HAP-1 (cell line): ENCODE measurements around the gene NAT8.
"Not testable (repeated sequence)": the region's sequence is repeated elsewhere in the genome, so short reads cannot be mapped to it uniquely, and the experiment has no call there.

ENCODE experiments used
- DNase-seq, 2 experiments: peaks; one replicate each; pipeline ENCODE4 v3.0.0-alpha.2; 2016 to 2020; ENCODE audit warnings: low spot score in 2 of 2
- H3K27me3 ChIP-seq: fragments of 250-450 bp; sonication (Bioruptor Pico); 2 replicates; pipeline ENCODE4 v1.5.1; 2020; ENCODE audit warnings: low read depth, mild to moderate bottlenecking, moderate library complexity
- H3K36me3 ChIP-seq: fragments of 250-450 bp; sonication (Bioruptor Pico); replicated peaks from 2 replicates; pipeline ENCODE4 v1.5.1; 2020; ENCODE audit warnings: mild to moderate bottlenecking
- H3K4me1 ChIP-seq: fragments of 250-450 bp; sonication (Bioruptor Pico); 2 replicates; pipeline ENCODE4 v1.5.1; 2020; ENCODE audit warnings: mild to moderate bottlenecking
- H3K4me3 ChIP-seq: fragments of 250-450 bp; sonication (Bioruptor Pico); 2 replicates; pipeline ENCODE4 v1.5.1; 2020; ENCODE audit warnings: mild to moderate bottlenecking, moderate library complexity
- H3K9me3 ChIP-seq: fragments of 250-450 bp; sonication (Bioruptor Pico); 2 replicates; pipeline ENCODE4 v1.5.1; 2020; ENCODE audit warnings: mild to moderate bottlenecking, moderate library complexity
- in situ Hi-C: fragments of 300-500 bp; cut with MboI; formaldehyde crosslinking; loops from 3 replicates; pipeline ENCODE4 v1.14.3; 2020; ENCODE audit warnings: low sequenced_read_pairs, inconsistent platforms, mixed read lengths

The NAT8 gene

GRCh38 chr2:73642338-73643018 lies at the start of gene NAT8:
Gene NAT8 (minus strand): TSS chr2:73642422. CDS start chr2:73641628, 794 bp downstream.
- in situ Hi-C loops = no loop called here
- Histone ChIP-seq H3K4me1 (no peaks in the 10 kb centered on the region), H3K9me3 (no peaks in the 10 kb centered on the region), H3K27me3 (0 out of 2 replicates have a peak, but pooled peaks cover 3% of the 10 kb centered on the region), H3K36me3 (no peaks in the 10 kb centered on the region), H3K4me3 (no peak within 1 kb of the TSS)
- DNase-seq = no peak

- H3K27me3 ChIP-seq, H3K4me3 ChIP-seq, H3K9me3 ChIP-seq, H3K4me1 ChIP-seq, in situ Hi-C loops, H3K36me3 ChIP-seq: not testable (repeated sequence)
- DNase-seq = peak; percentile 15 to 62
Observed at GRCh38 chr2:73690372-73691088, 48.3 kb upstream of the NAT8 start.

- H3K9me3 ChIP-seq, H3K27me3 ChIP-seq, DNase-seq, H3K36me3 ChIP-seq, H3K4me1 ChIP-seq, H3K4me3 ChIP-seq, in situ Hi-C loops: not testable (repeated sequence)
Observed at GRCh38 chr2:73688494-73688893, 46.3 kb upstream of the NAT8 start.

GRCh38 chr2:73685764-73686438 lies 43.7 kb upstream of the NAT8 start:
- Histone ChIP-seq H3K27me3 (peaks cover 11% of the 10 kb centered on the region), H3K4me3 (no peak overlapping the region), H3K36me3 (no peaks in the 10 kb centered on the region), H3K4me1 (no peaks in the 10 kb centered on the region), H3K9me3 (no peaks in the 10 kb centered on the region)
- in situ Hi-C loops = no loop called here
- DNase-seq = no peak

- peaks cover 11% of the 10 kb centered on the region for H3K27me3 ChIP-seq
- in situ Hi-C loops, H3K4me1 ChIP-seq, H3K4me3 ChIP-seq, H3K9me3 ChIP-seq, H3K36me3 ChIP-seq: not testable (repeated sequence)
- DNase-seq = peak in 1 of 2 experiments; percentile 62
Observed at GRCh38 chr2:73684905-73685304, 42.7 kb upstream of the NAT8 start.

GRCh38 chr2:73684325-73684724 lies 42.1 kb upstream of the NAT8 start:
- H3K9me3 ChIP-seq, DNase-seq, H3K4me1 ChIP-seq, H3K4me3 ChIP-seq, in situ Hi-C loops, H3K36me3 ChIP-seq: not testable (repeated sequence)
- peaks cover 11% of the 10 kb centered on the region for H3K27me3 ChIP-seq

- in situ Hi-C loops, H3K36me3 ChIP-seq, H3K4me3 ChIP-seq, H3K9me3 ChIP-seq, H3K4me1 ChIP-seq: not testable (repeated sequence)
- H3K27me3 ChIP-seq = peaks cover 11% of the 10 kb centered on the region
- peak; percentile 35 to 71 for DNase-seq
Observed at GRCh38 chr2:73679951-73680571, 37.8 kb upstream of the NAT8 start.

- in situ Hi-C loops, H3K4me1 ChIP-seq, H3K36me3 ChIP-seq, H3K4me3 ChIP-seq, DNase-seq, H3K9me3 ChIP-seq: not testable (repeated sequence)
- H3K27me3 ChIP-seq = peaks cover 11% of the 10 kb centered on the region
Observed at GRCh38 chr2:73679237-73679636, 37.0 kb upstream of the NAT8 start.

- in situ Hi-C loops, H3K36me3 ChIP-seq, DNase-seq, H3K4me3 ChIP-seq, H3K4me1 ChIP-seq, H3K9me3 ChIP-seq: not testable (repeated sequence)
- H3K27me3 ChIP-seq = peaks cover 11% of the 10 kb centered on the region
Observed at GRCh38 chr2:73678008-73678407, 35.8 kb upstream of the NAT8 start.

GRCh38 chr2:73676211-73676610 lies 34.0 kb upstream of the NAT8 start:
- H3K4me1 ChIP-seq, H3K36me3 ChIP-seq, H3K27me3 ChIP-seq, H3K9me3 ChIP-seq, H3K4me3 ChIP-seq, in situ Hi-C loops, DNase-seq: not testable (repeated sequence)

GRCh38 chr2:73674696-73675157 lies 32.5 kb upstream of the NAT8 start:
- H3K36me3 ChIP-seq, DNase-seq, H3K4me3 ChIP-seq, H3K27me3 ChIP-seq, H3K9me3 ChIP-seq, H3K4me1 ChIP-seq, in situ Hi-C loops: not testable (repeated sequence)

- in situ Hi-C loops, H3K4me1 ChIP-seq, H3K4me3 ChIP-seq, H3K27me3 ChIP-seq, H3K9me3 ChIP-seq, H3K36me3 ChIP-seq: not testable (repeated sequence)
- DNase-seq = peak in 1 of 2 experiments; percentile 21
Observed at GRCh38 chr2:73669976-73670375, 27.8 kb upstream of the NAT8 start.

GRCh38 chr2:73667239-73667638 lies 25.0 kb upstream of the NAT8 start:
- H3K9me3 ChIP-seq, H3K27me3 ChIP-seq, H3K4me1 ChIP-seq, in situ Hi-C loops, DNase-seq, H3K36me3 ChIP-seq, H3K4me3 ChIP-seq: not testable (repeated sequence)

GRCh38 chr2:73654175-73654574 lies 12.0 kb upstream of the NAT8 start:
- in situ Hi-C loops = no loop called here
- Histone ChIP-seq H3K4me3 (no peak overlapping the region), H3K36me3 (no peaks in the 10 kb centered on the region), H3K9me3 (no peaks in the 10 kb centered on the region), H3K4me1 (no peaks in the 10 kb centered on the region), H3K27me3 (peaks cover 7% of the 10 kb centered on the region)
- DNase-seq = no peak
